Gastroesophageal sphincter (tissue), 4 donors: Measurements from ENCODE around the gene ASGR2. TPM values are rescaled to one million over a fixed set of nuclear protein-coding genes. Genes with fewer than 3 reads are reported as not detected.
"Not testable (repeated sequence)": the region's sequence is repeated elsewhere in the genome, so short reads cannot be mapped to it uniquely, and the experiment has no call there.

Experiments used
- ATAC-seq: fragments of 150-250 bp; one replicate; pipeline ENCODE4 v1.9.1; 2016; ENCODE audit warnings: mild to moderate bottlenecking, moderate library complexity
- H3K27ac ChIP-seq, 4 donors: fragments of 200-600 bp; sonication (generic) in 3 of 4; 1 replicate in 3 of 4; 2 replicates in 1 of 4; pipeline ENCODE4 v1.5.1; 2016 to 2019
- H3K27me3 ChIP-seq: fragments of 200-600 bp; sonication (generic); one replicate; pipeline ENCODE4 v1.5.1; 2019
- H3K36me3 ChIP-seq, 2 donors: fragments of 200-600 bp; sonication (generic); one replicate each; pipeline ENCODE4 v1.5.1; 2019; ENCODE audit warnings: control low read depth in 1 of 2
- H3K4me1 ChIP-seq, 3 donors: fragments of 200-600 bp; sonication (generic); 1 replicate in 2 of 3; 2 replicates in 1 of 3; pipeline ENCODE4 v1.5.1; 2016 to 2019; ENCODE audit warnings: control low read depth in 2 of 3
- H3K4me3 ChIP-seq, 2 donors: fragments of 200-600 bp; sonication (generic); one replicate each; pipeline ENCODE4 v1.5.1; 2019; ENCODE audit warnings: mild to moderate bottlenecking in 1 of 2, moderate library complexity in 1 of 2
- H3K9me3 ChIP-seq, 3 donors: fragments of 200-600 bp; sonication (generic); one replicate each; pipeline ENCODE4 v1.5.1; 2017 to 2019; ENCODE audit warnings: control low read depth in 2 of 3
- CTCF ChIP-seq, 4 experiments: fragments of 200-600 bp in 2 of 4; fragments of 450-650 bp in 2 of 4; sonication (generic) in 1 of 4; IDR thresholded peaks; one replicate each; pipeline ENCODE4 v1.5.1; 2017 to 2019; ENCODE audit warnings: antibody characterized with exemption in 4 of 4, mild to moderate bottlenecking in 2 of 4, moderate library complexity in 2 of 4
- EP300 ChIP-seq: sonication (generic); formaldehyde crosslinking; IDR thresholded peaks from one replicate; pipeline ENCODE4 v1.6.1; 2017; ENCODE audit warnings: antibody characterized with exemption, mild to moderate bottlenecking
- POLR2A ChIP-seq, 2 donors: fragments of 450-650 bp; IDR thresholded peaks; one replicate each; pipeline ENCODE4 v1.6.1; 2017; ENCODE audit warnings: antibody characterized with exemption in 2 of 2, mild to moderate bottlenecking in 2 of 2, moderate library complexity in 1 of 2
- POLR2AphosphoS5 ChIP-seq: sonication (generic); formaldehyde crosslinking; IDR thresholded peaks from one replicate; pipeline ENCODE4 v1.6.1; 2017; ENCODE audit warnings: antibody characterized with exemption
- WGBS, 2 donors: methylation state at CpG; one replicate each; pipeline ENCODE4 v1.1.5; 2018; ENCODE audit warnings: low coverage in 1 of 2; 5-methylcytosine and 5-hydroxymethylcytosine counted together
- total RNA-seq, 4 donors: library from RNA; depleted of rRNA; stranded (reverse); fragments of >200 nt; gene quantifications; one replicate each; pipeline ENCODE4 v1.1.0, GENCODE V29; 2016

ASGR2 gene
- total RNA-seq, 4 donors from 2014 or later: 0.79 to 1.3 TPM; not detected in 2

- Histone ChIP-seq H3K9me3 (no peaks in the 10 kb centered on the region), H3K27me3 (peaks cover 48% of the 10 kb centered on the region), H3K27ac (no peak overlapping the region), H3K4me1 (no peaks in the 10 kb centered on the region), H3K4me3 (no peak overlapping the region), H3K36me3 (no peaks in the 10 kb centered on the region)
- WGBS, 2 donors: 63 to 67% methylated on average over 9 to 10 of the region's 13 CpGs
- no peak for TF ChIP-seq POLR2A (IDR thresholded peaks at IDR 0.05)
- TF ChIP-seq CTCF (IDR thresholded peaks at IDR 0.05): no peak
- TF ChIP-seq EP300: no peak
- no peak for ATAC-seq
Observed at GRCh38 chr17:7098802-7099459, 15.7 kb downstream of the ASGR2 start.

DNA sequence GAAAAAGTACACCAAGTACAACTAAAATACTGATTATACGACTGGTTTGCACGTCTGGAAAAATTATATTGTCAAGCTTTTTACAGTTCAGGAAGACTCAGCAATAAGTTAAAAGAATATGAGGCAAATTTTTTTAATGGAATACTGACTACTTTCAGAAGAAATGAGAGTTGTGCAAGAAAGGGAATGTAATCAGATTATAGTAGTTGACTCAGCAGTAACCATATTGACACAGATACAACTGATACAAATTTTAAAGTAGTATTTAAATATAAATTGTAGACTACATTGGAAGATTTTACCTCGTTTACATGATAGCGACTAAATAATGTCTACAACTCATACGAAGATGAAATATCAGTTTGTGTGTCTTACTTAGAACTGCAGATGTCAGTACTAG lies 16.7 kb downstream of the ASGR2 start:
- H3K4me1 ChIP-seq: no peaks in the 10 kb centered on the region
- H3K27me3 ChIP-seq: peaks cover 40% of the 10 kb centered on the region
- no peak for TF ChIP-seq POLR2AphosphoS5
- no peak for TF ChIP-seq POLR2A (IDR thresholded peaks at IDR 0.05)
- no peak for TF ChIP-seq CTCF (IDR thresholded peaks at IDR 0.05)
- TF ChIP-seq EP300: no peak
- no peaks in the 10 kb centered on the region for H3K36me3 ChIP-seq
- no peaks in the 10 kb centered on the region for H3K9me3 ChIP-seq
- 51 to 67% methylated on average over 5 of the region's 5 CpGs for WGBS, 2 donors
- ATAC-seq: no peak
- no peak overlapping the region for H3K27ac ChIP-seq
- no peak overlapping the region for H3K4me3 ChIP-seq

DNA sequence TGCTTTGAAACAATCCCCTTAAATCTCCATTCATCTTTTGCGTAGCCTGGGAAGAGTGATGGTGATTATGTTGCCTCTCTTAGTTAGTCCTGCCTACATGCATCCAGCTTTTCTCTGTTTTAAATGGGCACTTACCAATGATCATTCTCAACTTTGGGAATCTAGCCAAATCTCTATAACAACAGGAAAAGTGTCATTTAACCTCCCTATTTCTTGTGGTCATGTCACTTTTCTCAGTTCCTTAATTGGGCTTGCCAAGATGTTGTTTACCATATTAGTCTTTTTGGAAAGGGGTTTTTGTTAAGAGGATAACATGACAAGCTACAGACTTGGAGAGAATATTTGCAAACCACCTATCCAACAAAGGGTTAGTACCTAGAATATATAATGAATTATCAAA lies 19.0 kb downstream of the ASGR2 start:
- Histone ChIP-seq H3K27ac (no peak overlapping the region), H3K27me3 (peaks cover 17% of the 10 kb centered on the region), H3K4me3 (no peak overlapping the region), H3K4me1 (no peaks in the 10 kb centered on the region), H3K36me3 (no peaks in the 10 kb centered on the region), H3K9me3 (no peaks in the 10 kb centered on the region)
- 65 to 91% methylated on average over 1 of the region's 1 CpG for WGBS, 2 donors
- TF ChIP-seq POLR2AphosphoS5 (no peak), POLR2A (IDR thresholded peaks at IDR 0.05) (no peak)
- no peak for ATAC-seq

DNA sequence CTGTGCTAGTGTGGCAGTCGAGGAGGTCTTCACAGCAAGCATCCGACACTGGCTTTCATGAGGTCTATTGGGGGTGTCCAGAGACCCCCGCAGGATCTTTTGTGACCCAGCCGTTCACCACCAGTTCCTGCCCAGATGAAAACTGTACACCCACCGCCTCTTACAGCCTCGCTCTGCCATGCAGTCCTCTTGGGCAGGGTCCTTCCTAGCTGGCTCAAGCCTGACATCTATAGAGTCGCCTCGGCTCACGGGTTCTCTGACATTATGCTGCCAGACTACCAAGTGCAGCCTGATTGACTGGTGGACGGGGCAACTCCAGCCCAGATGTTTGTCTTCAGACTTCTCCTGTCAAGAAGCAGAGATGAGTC lies 20.0 kb downstream of the ASGR2 start:
- Histone ChIP-seq H3K4me3 (no peak overlapping the region), H3K9me3 (peaks cover 0 to 3% (median 0%) of the 10 kb centered on the region in 3 donors), H3K27ac (peak overlapping the region in 1 of 4 donors; percentile 32), H3K36me3 (no peaks in the 10 kb centered on the region), H3K4me1 (no peaks in the 10 kb centered on the region), H3K27me3 (peaks cover 15% of the 10 kb centered on the region)
- TF ChIP-seq CTCF (IDR thresholded peaks at IDR 0.05) (no peak), POLR2AphosphoS5 (no peak), POLR2A (IDR thresholded peaks at IDR 0.05) (no peak), EP300 (no peak)
- ATAC-seq: no peak
- 71% methylated on average over 5 of the region's 10 CpGs; no CpG with 5 or more reads in 1 of the 2 donors for WGBS, 2 donors

- peaks cover 22% of the 10 kb centered on the region for H3K27me3 ChIP-seq
- H3K36me3 ChIP-seq, H3K27ac ChIP-seq, H3K9me3 ChIP-seq, H3K4me3 ChIP-seq, ATAC-seq, H3K4me1 ChIP-seq: not testable (repeated sequence)
- WGBS, 2 donors: 64% methylated on average over 7 to 19 of the region's 28 CpGs
Observed at GRCh38 chr17:7091311-7092005, 23.2 kb downstream of the ASGR2 start.

GRCh38 chr17:7089570-7089969 lies 25.1 kb downstream of the ASGR2 start:
- WGBS, 2 donors: 91 to 100% methylated on average over 4 to 5 of the region's 6 CpGs
- not testable (repeated sequence) for H3K4me1 ChIP-seq

DNA sequence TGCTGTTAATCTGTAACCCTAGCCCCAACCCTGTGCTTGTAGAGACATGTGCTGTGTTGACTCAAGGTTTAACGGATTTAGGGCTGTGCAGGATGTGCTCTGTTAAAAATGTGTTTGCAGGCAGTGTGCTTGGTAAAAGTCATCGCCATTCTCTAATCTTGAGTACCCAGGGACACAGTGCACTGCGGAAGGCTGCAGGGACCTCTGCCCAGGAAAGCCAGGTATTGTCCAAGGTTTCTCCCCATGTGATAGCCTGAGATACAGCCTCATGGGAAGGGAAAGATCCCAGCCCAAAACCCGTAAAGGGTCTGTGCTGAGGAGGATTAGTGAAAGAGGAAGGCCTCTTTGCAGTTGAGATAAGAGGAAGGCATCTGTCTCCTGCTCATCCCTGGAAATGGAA lies 26.2 kb downstream of the ASGR2 start:
- WGBS, 2 donors: 9 to 75% methylated on average over 1 to 2 of the region's 4 CpGs
- H3K27ac ChIP-seq, H3K9me3 ChIP-seq, ATAC-seq, H3K4me1 ChIP-seq, H3K36me3 ChIP-seq, H3K4me3 ChIP-seq: not testable (repeated sequence)
- peaks cover 27% of the 10 kb centered on the region for H3K27me3 ChIP-seq

More at GRCh38 chr17:7089570-7089969, 25.1 kb downstream of the ASGR2 start:
- not testable (repeated sequence) for H3K9me3 ChIP-seq, ATAC-seq, H3K36me3 ChIP-seq, H3K27ac ChIP-seq, H3K4me3 ChIP-seq
- peaks cover 27% of the 10 kb centered on the region for H3K27me3 ChIP-seq
